MM.1S (cell line): Measurements from ENCODE around the gene BET1.

Experiments used
- EZH2 ChIP-seq: fragments of 300-600 bp; sonication (generic); optimal IDR thresholded peaks from 2 replicates; pipeline ENCODE3; 2017; ENCODE audit warnings: low read depth, mild to moderate bottlenecking, antibody characterized with exemption, low read length, mixed read lengths
- EZH2phosphoT487 ChIP-seq: fragments of 300-600 bp; sonication (generic); IDR thresholded peaks from 2 replicates; pipeline ENCODE4 v1.6.1; 2018; ENCODE audit warnings: antibody characterized with exemption, low read length
- TF ChIP-seq, protein P1 (sequence below): fragments of 300-600 bp; sonication (generic); IDR thresholded peaks from 2 replicates; pipeline ENCODE4 v1.5.1; 2016; ENCODE audit warnings: antibody characterized with exemption, low read length, mixed read lengths

DNA sequence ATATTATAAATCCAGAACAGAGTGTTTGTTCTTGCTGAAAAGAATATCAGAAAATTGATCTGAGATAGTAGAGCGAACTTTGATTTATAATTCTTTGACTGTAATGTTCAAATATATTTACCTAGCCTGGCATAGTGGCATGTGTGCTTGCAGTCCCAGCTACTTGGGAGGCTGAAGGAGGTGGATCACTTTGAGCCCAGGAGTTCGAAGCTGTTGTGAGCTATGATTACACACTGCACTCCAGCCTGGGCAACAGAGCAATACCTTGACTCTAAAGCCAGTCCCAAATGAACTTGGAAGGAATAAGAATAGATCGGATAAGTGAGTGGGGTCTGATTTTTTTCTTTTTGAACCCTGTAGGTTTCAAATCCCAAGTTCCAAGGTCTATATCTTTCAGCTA, 59.1 kb downstream of the BET1 start:
- no peak for TF ChIP-seq EZH2
- no peak for TF ChIP-seq EZH2phosphoT487
- TF ChIP-seq, protein P1, sequence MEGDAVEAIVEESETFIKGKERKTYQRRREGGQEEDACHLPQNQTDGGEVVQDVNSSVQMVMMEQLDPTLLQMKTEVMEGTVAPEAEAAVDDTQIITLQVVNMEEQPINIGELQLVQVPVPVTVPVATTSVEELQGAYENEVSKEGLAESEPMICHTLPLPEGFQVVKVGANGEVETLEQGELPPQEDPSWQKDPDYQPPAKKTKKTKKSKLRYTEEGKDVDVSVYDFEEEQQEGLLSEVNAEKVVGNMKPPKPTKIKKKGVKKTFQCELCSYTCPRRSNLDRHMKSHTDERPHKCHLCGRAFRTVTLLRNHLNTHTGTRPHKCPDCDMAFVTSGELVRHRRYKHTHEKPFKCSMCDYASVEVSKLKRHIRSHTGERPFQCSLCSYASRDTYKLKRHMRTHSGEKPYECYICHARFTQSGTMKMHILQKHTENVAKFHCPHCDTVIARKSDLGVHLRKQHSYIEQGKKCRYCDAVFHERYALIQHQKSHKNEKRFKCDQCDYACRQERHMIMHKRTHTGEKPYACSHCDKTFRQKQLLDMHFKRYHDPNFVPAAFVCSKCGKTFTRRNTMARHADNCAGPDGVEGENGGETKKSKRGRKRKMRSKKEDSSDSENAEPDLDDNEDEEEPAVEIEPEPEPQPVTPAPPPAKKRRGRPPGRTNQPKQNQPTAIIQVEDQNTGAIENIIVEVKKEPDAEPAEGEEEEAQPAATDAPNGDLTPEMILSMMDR = no peak
